ENCODE data around the gene GAS2L3.

GRCh38 chr12:100572184-100572583 is 1.3 kb upstream of the GAS2L3 start:
- TF ChIP-seq EZH2phosphoT487 (conservative IDR thresholded peaks at IDR 0.05; ENCODE audit: low read length) (no peak), CTCF (IDR thresholded peaks at IDR 0.05; ENCODE audit: insufficient read depth, low read length, poor library complexity, severe bottlenecking) (no peak)
